A673 (cell line): Measurements from ENCODE around the gene C1orf198. TPM values are rescaled to one million over a fixed set of nuclear protein-coding genes. Genes with fewer than 3 reads are reported as not detected.

Source experiments
- BruUV-seq: library from RNA; stranded (reverse); fragments of 400-500 nt; replicated peaks from 2 replicates; lab custom pipeline; 2021; lab: Mats Ljungman, UMichigan
- CTCF ChIA-PET: fragments of 300-600 bp; sonication (Branson Sonifier 250); formaldehyde crosslinking; loops from one replicate; lab custom pipeline; 2022; ENCODE audit warnings: antibody characterized with exemption; lab: Charles Lee
- POLR2A ChIA-PET: fragments of 300-600 bp; sonication (Branson Sonifier 250); formaldehyde crosslinking; loops from one replicate; lab custom pipeline; 2022; ENCODE audit warnings: antibody characterized with exemption; ENCODE audit not compliant: low non-redundant PET; lab: Charles Lee
- DNase-seq: peaks from one replicate; pipeline ENCODE4 v3.0.0-alpha.2; 2015; ENCODE audit warnings: low spot score
- H3K27ac ChIP-seq: fragments of 200-600 bp; sonication (generic); 2 replicates; pipeline ENCODE4 v1.5.1; 2016; ENCODE audit warnings: mixed run types, low read depth, mild to moderate bottlenecking, mixed read lengths, antibody characterized with exemption, low read length; ENCODE audit not compliant: poor library complexity, severe bottlenecking
- H3K27me3 ChIP-seq: fragments of 200-600 bp; sonication (generic); replicated peaks from 2 replicates; pipeline ENCODE4 v1.6.1; 2017; ENCODE audit warnings: mixed run types, low read depth, mild to moderate bottlenecking, mixed read lengths, antibody characterized with exemption, low read length; ENCODE audit not compliant: insufficient read depth, poor library complexity
- H3K36me3 ChIP-seq: fragments of 200-600 bp; sonication (generic); 2 replicates; pipeline ENCODE4 v1.6.1; 2016; ENCODE audit warnings: mixed run types, mild to moderate bottlenecking, mixed read lengths, antibody characterized with exemption, low read length; ENCODE audit not compliant: insufficient read depth, poor library complexity, severe bottlenecking
- H3K4me1 ChIP-seq: fragments of 200-600 bp; sonication (generic); 2 replicates; pipeline ENCODE4 v1.6.1; 2017; ENCODE audit warnings: mixed run types, mild to moderate bottlenecking, mixed read lengths, antibody characterized with exemption, low read length; ENCODE audit not compliant: insufficient read depth, poor library complexity, severe bottlenecking
- H3K4me3 ChIP-seq: fragments of 200-600 bp; sonication (generic); 2 replicates; pipeline ENCODE4 v1.5.1; 2016; ENCODE audit warnings: low read depth, mixed run types, mild to moderate bottlenecking, mixed read lengths, low read length; ENCODE audit not compliant: poor library complexity, severe bottlenecking
- H3K9me3 ChIP-seq: fragments of 200-600 bp; sonication (generic); 2 replicates; pipeline ENCODE4 v1.6.1; 2016; ENCODE audit warnings: mixed run types, low read depth, mild to moderate bottlenecking, mixed read lengths, antibody characterized with exemption, low read length; ENCODE audit not compliant: poor library complexity, severe bottlenecking
- CTCF ChIP-seq: fragments of 300-800, 200-600 bp; sonication (generic); conservative IDR thresholded peaks from 2 replicates; pipeline ENCODE4 v1.5.1; 2017; ENCODE audit warnings: low read depth, mild to moderate bottlenecking, antibody characterized with exemption, low read length, moderate library complexity, mixed read lengths
- EZH2 ChIP-seq: fragments of 200-600 bp; sonication (generic); IDR thresholded peaks from 2 replicates; pipeline ENCODE4 v1.6.1; 2017; ENCODE audit warnings: borderline replicate concordance, low read depth, mild to moderate bottlenecking, mixed read lengths, antibody characterized with exemption, low read length; ENCODE audit not compliant: poor library complexity, severe bottlenecking
- intact Hi-C: fragments of 100-400 bp; cut with micrococcal nuclease; formaldehyde crosslinking; loops from one replicate; pipeline ENCODE4 v1.10.0; 2022; ENCODE audit not compliant: unreplicated experiment
- total RNA-seq: library from RNA; stranded (reverse); gene quantifications from 2 replicates; pipeline ENCODE4 v1.2.3, GENCODE V29; 2021

C1orf198 gene
- total RNA-seq, 1 experiment from 2014 or later, result 42.4 TPM

- ChIA-PET CTCF (no interaction called here), POLR2A (no interaction called here)
- no peak overlapping the region for H3K27ac ChIP-seq
- intact Hi-C loops, result no loop called here
- TF ChIP-seq CTCF (no peak), EZH2 (no peak)
- no peaks in the 10 kb centered on the region for H3K27me3 ChIP-seq
- DNase-seq, result no peak
- H3K4me1 ChIP-seq, result peaks cover 11% of the 10 kb centered on the region
- BruUV-seq, result no TSS peak
- H3K4me3 ChIP-seq, result no peak overlapping the region
- H3K36me3 ChIP-seq, result no peaks in the 10 kb centered on the region
- no peaks in the 10 kb centered on the region for H3K9me3 ChIP-seq
Observed at GRCh38 chr1:230858236-230858820, 10.0 kb downstream of the C1orf198 start.

- BruUV-seq, result no TSS peak
- no peak for DNase-seq
- no peaks in the 10 kb centered on the region for H3K9me3 ChIP-seq
- H3K27me3 ChIP-seq, result no peaks in the 10 kb centered on the region
- CTCF ChIA-PET, result no interaction called here
- no peak overlapping the region for H3K4me3 ChIP-seq
- peaks cover 6% of the 10 kb centered on the region for H3K4me1 ChIP-seq
- H3K36me3 ChIP-seq, result peaks cover 1% of the 10 kb centered on the region
- POLR2A ChIA-PET, result no interaction called here
- H3K27ac ChIP-seq, result no peak overlapping the region
- intact Hi-C loops, result no loop called here
- TF ChIP-seq EZH2 (no peak), CTCF (no peak)
Observed at GRCh38 chr1:230857822-230858221, 10.5 kb downstream of the C1orf198 start.

DNA sequence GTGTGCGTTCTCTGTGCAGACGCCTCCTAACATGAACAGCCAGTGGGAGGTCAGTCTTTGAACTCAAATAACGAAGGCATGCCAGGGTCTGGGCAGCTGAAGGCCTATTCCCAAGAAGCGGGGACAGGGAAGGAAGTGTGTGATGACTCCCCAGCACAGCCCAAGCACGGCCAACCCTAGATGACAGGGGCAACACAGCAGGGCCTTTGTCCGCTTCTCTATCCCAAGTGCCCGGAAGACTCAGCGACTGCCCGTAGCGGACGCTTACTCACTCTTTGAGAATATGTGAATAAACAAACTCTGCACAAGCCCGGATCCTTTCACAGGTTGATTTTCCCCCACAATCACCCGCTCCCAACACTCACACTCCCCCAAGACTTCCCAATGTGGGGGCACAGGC, 11.2 kb downstream of the C1orf198 start:
- DNase-seq, result no peak
- H3K27ac ChIP-seq, result no peak overlapping the region
- CTCF ChIA-PET, result no interaction called here
- H3K4me3 ChIP-seq, result no peak overlapping the region
- POLR2A ChIA-PET, result no interaction called here
- H3K4me1 ChIP-seq, result peaks cover 6% of the 10 kb centered on the region
- no TSS peak for BruUV-seq
- intact Hi-C loops, result no loop called here
- H3K9me3 ChIP-seq, result no peaks in the 10 kb centered on the region
- TF ChIP-seq EZH2 (no peak), CTCF (no peak)
- H3K36me3 ChIP-seq, result peaks cover 7% of the 10 kb centered on the region
- no peaks in the 10 kb centered on the region for H3K27me3 ChIP-seq
